Measurements from ENCODE around the gene HSD17B1.

DNA sequence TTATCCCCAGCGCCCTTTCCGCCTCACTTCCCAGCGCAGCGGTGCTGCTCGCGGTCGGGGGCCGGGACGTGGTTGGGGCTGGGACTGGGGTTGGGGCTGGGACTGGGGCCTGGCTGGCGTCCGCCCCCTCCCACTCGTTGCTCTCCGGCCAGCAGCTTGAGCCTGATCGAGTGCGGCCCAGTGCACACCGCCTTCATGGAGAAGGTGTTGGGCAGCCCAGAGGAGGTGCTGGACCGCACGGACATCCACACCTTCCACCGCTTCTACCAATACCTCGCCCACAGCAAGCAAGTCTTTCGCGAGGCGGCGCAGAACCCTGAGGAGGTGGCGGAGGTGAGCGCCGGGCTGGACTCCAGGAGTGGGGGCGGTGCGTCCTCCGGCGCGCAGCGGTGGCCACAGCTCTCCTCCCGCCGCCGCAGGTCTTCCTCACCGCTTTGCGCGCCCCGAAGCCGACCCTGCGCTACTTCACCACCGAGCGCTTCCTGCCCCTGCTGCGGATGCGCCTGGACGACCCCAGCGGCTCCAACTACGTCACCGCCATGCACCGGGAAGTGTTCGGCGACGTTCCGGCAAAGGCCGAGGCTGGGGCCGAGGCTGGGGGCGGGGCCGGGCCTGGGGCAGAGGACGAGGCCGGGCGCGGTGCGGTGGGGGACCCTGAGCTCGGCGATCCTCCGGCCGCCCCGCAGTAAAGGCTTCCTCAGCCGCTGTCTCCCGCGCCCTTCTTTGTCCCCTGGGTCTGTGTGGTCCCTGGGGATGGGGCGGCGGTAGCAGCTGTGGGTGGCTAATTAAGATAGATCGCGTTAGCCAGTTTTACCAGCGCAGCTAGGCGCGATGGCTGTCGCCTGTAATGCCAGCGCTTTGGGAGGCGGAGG, 1.8 kb downstream of the HSD17B1 start:
- TF ChIP-seq POLR2AphosphoS5 (IDR thresholded peaks at IDR 0.05; ENCODE audit: low read depth, low read length) (peak; percentile 90), FOXP2 (optimal IDR thresholded peaks at IDR 0.05; ENCODE audit: borderline replicate concordance, extremely low read depth, extremely low read length, insufficient read depth) (peak; percentile 42), SIN3A (IDR thresholded peaks at IDR 0.05; ENCODE audit: borderline replicate concordance, insufficient read depth, low read length) (peak; percentile 91)

All from PFSK-1 (cell line).